Sigmoid colon (tissue), 4 donors: ENCODE data around the gene HECTD4.

ENCODE experiments used
- CTCF ChIP-seq, 4 experiments: fragments of 450-650 bp in 3 of 4; fragments of 200-600 bp in 1 of 4; IDR thresholded peaks; one replicate each; pipeline ENCODE4 v1.5.1; 2016 to 2019; ENCODE audit warnings: antibody characterized with exemption in 4 of 4, mild to moderate bottlenecking in 3 of 4, moderate library complexity in 2 of 4
- EP300 ChIP-seq, 4 donors: sonication (generic); formaldehyde crosslinking; IDR thresholded peaks; one replicate each; pipeline ENCODE4 v1.6.1; 2017; ENCODE audit warnings: antibody characterized with exemption in 4 of 4
- POLR2A ChIP-seq, 2 donors: fragments of 450-650 bp; IDR thresholded peaks; one replicate each; pipeline ENCODE4 v1.6.1; 2016; ENCODE audit warnings: antibody characterized with exemption in 2 of 2, mild to moderate bottlenecking in 2 of 2, moderate library complexity in 2 of 2
- POLR2AphosphoS5 ChIP-seq, 4 donors: sonication (generic); formaldehyde crosslinking; IDR thresholded peaks; one replicate each; pipeline ENCODE4 v1.6.1; 2017; ENCODE audit warnings: antibody characterized with exemption in 4 of 4

- TF ChIP-seq CTCF (IDR thresholded peaks at IDR 0.05): no peak
- no peak for TF ChIP-seq POLR2A (IDR thresholded peaks at IDR 0.05)
- TF ChIP-seq POLR2AphosphoS5 (IDR thresholded peaks at IDR 0.05): no peak
- TF ChIP-seq EP300 (IDR thresholded peaks at IDR 0.05): no peak
These were observed 215.9 kb downstream of the HECTD4 start for GRCh38 chr12:112166051-112167015.
